ENCODE measurements around the gene FLAD1.

FLAD1 gene

GRCh38 chr1:155040358-155041093, 57.4 kb downstream of the FLAD1 start:
- no peak for DNase-seq
